UCSD-AML1 (cell line): ENCODE measurements around the gene PLXND1.

ENCODE experiments used
- DNase-seq: peaks from one replicate; lab custom pipeline; 2025; ENCODE audit not compliant: unreplicated experiment; lab: John Stamatoyannopoulos, UW

Gene PLXND1

DNA sequence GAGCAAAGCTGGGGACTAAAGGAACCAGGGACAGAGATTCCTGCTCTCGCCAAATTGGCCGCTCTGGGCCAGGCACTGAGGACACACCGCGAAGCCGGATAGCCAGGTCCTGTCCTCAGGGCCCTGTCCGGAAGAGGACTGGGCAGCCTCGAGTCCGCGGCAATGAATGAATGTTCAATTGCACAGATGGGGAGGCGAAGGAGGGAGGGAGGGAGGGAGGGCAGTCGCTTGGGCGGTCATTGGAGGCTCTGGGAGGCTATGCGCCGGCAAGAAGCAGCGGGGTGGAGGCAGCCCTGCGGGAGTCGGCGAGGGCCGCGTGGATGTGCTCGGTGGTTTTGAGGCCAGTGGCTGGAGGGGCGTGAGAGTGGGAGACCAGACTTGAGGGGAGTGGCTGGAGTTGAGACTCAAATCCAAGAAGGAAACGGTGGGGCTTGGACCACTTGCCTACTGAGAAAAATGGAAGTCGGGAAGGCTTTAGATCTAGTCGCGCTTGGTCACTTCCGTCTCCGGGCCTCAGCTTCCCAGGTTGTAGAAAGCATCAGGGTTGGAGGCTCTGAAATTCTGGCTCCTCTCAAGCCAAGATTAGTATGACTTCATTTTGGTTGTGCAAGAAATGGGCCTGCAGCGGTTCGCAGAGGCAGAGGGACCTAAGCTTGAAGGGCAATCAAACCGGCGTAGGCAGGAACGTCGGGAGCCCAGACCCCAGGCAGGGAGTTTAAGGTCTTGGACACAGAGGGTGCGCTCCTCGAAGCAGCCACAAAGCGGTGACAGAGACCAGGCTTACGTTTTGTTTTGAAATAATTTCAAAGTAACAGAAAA is 21.1 kb upstream of the PLXND1 start:
- DNase-seq: peak; percentile 82

GRCh38 chr3:129626744-129627349 is 20.4 kb upstream of the PLXND1 start:
- peak; percentile 88 for DNase-seq

DNA sequence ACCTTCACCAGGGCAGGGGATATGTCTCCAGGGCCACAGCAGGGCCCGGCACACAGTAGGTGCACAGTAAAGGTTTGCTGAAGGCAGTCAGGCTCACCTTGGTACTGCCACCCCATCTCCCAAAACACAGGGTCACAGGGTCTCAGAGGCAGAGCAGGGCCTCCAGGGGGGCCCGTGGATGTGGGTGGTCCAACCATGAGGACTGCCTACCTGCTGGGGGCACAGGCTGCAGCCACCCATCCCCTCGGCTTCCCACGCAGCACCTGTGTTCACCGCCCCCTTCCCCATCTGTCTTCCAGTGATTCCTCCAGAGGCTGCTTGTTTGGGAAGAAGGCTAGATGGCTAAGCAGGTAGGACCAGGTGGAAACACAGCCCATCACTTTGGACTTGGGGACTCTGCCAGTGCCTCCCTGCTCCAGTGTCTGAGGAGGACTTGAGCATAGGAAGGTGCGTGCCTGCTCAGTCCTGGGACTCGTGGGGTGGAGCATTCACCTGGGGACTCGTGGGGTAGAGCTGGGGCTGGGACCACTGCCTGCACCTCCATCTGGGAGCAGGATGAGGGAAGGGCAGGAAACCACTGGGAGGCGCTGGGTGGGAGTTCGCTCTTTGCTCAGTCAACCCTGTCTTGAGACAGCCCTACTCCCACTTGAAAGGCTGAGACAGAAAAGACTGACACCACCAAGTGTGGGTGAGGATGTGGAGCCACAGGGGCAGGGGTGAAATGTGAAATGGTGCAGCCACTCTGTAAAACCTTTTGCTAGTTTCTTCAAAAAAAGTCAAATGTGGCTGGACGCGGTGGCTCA is 18.8 kb upstream of the PLXND1 start:
- DNase-seq: no peak

DNA sequence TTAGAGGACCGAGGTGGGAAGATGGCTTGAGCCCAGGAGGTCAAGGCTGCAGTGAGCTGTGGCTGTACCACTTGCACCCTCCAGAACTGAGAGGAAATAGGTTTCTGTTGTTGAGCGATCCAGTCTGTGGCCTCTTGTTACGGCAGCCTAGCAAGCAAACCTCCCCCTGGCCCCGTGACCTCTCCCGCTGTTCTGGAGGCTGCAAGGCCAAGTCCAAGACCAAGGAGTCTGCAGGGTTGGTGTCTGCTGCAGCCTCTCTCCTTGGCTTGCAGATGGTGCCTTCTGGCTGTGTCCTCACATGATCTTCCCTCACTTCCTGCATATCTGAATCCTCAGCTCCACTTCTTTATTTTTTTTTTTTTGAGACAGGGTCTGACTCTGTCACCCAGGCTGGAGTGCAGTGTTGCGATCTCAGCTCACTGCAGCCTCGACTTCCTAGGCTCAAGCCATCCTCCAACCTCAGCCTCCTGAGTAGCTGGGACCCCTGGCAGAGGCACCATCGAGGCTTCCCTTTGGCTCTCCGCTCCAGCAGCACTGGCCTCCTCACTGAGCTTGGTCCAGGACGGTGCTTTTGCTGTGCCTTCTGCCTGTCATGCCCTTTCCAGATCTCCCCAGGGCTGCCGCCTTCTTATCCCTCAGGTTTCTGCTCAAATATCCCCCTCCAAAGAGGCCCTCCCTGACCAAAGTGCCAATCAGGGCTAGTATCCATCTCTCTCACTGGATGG is 18.0 kb upstream of the PLXND1 start:
- peak; percentile 36 for DNase-seq

GRCh38 chr3:129623447-129624118 is 17.1 kb upstream of the PLXND1 start:
- DNase-seq: no peak

DNA sequence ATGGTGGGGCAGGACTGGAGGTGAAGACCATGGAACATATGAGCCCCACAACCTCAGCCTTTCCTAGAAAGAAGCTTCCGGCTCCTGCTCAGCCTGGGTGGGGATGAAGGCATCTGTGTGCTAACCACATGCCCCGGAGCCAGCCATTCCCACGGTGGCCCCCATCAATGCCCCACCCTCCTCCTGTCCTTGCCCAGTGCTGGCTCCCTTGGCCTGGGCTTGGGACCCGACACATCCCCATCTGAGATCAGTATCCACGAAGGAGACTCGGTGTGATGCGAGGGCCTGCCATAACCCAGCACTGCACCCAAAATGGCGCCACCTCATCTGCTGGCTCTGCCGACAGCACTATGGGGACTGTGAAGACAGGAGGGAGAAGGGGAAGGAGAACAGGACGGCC is 16.5 kb upstream of the PLXND1 start:
- no peak for DNase-seq

DNA sequence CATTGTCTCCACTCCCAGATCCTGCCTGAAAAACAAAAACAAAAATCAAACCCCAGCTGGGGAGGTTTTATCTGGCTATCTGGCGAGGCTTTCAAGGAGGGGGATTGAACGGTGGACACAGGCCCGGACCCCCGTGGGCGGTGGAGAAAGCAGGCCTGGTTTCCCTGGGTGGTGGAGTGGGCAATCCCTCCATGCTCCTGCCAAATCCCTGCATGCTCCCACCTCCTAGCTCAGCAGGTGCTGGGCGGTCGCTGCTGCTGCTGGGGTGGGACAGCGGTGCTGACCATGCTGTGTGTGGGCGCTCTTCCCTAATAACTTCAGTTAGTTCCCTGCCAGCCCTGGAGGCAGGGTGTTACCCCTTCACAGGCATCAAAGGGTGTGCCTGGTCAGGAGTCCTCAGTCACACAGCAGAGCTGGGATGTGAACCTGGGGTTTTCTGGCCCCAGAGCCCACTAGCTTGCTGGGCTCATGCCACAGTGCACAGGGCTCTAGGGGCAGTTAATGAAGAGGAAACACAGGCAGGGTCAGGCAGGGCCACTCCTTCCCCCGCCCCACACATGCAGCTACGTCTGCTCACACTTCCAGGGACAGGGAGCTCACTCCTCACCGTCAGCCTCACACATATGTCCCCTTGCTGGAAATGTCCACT is 15.9 kb upstream of the PLXND1 start:
- no peak for DNase-seq

DNA sequence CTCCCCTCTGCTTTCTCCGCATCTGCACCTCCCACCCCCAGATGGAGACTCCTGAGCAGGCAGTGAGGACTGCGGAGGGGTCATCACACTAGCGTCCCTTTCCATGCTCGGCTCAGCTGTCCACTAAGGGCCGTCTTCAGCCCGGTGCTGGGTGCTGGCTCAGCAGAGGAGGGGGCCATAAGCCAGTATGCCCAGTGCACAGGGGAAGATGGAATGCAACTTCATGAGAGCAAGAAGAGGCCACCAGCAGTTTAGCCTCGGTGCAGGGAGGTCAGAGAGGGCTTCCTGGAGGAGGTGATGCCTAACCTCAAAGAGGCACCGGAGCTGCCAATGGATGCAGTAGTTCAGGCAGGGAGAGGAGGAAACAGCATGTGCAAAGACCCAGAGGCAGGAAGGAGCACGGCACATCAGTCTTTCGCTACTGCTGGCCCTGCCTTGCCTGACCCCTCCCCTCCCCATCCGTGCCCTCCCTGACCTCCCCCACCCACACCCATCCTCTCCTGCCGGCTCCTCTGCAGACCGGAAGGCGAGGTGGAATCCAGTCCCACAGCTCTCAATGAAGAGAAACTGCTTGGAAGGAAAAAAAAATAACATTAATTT is 15.2 kb upstream of the PLXND1 start:
- DNase-seq: peak; percentile 35

GRCh38 chr3:129620828-129621559 is 14.5 kb upstream of the PLXND1 start:
- no peak for DNase-seq

DNA sequence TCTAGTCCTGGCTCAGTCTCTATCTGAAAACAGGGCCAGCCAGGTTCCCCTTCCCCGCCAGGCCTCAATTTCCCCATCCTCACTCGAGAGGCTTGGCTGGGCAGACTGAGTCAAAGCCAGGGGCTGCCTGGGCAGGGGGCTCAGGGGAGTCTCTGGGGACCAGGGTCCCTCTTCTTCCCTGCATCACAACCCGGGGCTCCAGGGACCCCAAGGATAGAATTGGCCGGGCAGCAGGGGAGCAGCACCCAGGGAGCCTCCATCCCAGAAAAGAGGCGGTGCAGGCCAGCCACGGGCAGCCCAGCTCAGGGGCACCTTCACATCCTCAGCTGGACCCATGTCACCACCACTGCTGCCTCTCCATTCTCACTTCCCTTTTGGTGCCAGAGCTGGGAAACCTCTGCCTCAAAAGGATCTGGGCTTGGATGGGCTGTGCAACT is 13.3 kb upstream of the PLXND1 start:
- DNase-seq: no peak

DNA sequence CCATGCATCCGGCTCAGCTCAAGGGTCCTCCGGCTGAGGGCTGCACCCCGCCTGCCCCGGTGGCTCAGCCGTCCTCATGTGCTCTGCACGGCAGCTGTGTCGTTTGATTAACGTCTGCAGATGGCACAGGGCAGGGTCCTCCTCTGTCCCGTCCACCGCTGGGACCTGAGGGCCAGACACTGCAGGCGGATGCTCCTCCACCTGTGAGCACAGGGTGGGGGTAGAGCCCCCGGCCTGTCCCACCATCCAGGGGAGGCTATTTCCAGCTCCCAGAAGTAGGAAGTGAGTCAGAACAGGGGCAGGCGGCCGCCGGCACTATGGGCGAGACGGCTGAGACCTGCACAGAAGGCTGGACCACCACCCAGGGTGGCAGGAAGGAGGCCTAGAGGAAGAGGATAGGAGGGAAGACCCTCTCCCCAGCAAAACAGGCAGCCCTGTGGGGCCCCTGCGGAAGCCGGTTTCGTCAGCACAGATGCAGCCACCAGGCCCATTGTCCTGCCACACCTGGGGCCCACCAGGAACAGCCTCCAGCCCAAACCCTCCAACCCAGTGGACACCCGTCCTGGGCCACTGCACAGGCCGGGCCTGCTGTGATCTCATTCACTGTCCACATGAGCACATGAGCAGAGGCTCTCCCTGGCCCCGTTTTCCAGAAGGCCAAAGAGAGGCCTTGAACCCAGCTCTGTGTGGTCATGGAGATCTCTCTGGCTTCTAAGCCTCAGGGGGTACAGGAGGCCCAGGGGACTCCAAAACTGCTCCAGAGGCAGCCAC is 12.6 kb upstream of the PLXND1 start:
- no peak for DNase-seq

DNA sequence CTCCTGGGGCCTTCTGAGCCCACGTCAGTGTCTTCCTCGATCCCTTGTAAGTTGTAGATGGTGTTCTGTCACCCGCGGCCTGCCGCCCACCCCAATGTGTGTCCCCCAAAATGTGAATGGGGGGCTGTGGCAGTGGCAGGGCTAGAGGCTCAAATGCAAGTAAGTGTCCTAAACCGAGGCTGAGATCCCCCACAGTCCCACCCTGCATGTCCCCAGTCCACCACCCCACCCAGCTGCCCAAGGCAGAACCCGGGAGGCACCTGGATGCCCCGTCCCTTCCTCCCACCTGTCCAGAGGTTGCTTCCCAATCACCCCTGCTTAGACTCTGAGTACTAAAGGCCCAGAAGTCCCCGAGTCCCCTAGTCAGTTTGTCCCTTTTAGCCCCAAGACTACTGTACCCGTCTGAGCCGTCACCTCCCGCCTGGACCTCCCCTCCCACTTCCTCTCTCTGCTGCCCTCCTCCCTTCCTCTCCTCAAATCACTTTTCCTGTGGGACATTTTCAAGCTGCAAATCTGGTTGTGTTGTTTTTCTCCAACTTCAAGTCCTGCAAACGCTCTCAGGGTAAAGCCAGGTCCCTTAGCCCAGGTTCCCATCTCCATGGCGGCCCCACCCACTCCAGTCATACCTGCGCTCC is 11.8 kb upstream of the PLXND1 start:
- peak; percentile 45 for DNase-seq

DNA sequence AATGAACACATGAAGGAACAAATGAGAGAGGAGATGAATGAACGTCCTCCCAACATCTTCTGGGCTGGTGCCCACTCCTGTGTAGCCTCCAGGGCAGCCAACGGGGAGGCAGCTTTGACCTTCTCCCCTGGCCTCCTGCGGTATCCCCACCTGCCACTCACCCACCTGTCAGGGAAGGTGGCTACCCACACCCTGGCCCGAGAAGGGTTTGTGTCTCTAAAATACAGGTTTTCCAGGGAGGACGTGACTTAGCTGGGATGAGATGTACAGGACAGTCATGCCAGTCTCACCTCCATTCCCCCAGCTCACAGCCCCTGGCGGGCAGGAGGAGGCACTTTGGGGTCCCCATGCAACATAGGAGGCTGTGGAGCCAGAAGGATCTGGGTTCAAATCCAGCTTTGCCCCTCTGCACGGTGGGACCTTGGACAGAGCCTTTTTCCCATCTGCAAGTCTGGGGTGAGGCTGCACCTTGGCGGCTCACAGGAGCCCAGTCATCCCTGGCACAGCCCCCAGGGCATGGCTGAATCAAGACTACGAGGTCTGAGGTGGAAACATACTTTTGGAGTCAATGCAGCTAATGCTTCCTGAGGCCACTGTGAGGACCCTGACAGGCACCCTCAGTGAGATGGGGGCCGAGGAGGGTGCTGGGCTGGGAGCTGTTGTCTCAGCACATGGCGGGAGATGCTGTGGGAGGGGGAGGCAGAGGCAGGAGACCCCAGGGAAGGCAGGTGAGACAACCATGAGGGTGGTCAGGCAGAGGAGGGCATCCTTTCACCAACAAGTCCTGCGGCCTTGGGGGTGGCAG is 11.1 kb upstream of the PLXND1 start:
- DNase-seq: no peak

DNA sequence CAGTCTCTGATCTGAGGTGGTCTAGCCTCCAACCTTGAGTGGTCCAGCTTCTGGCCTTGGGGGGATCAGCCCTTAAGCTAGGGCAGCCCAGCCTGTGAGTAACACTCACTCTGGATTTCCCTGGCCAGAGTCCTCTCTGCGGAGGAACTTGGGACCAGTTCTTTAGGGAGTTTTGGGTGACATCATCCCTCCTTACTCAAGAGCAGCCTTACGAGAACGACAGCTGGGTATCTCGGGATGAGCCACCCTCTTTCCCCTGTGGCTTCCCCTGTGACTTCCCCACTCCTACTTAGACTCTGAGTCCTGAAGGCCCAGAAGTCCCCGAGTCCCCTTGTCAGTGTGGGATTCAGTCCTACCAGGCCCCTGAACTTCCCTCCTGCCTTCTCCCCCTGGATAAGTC is 10.2 kb upstream of the PLXND1 start:
- DNase-seq: no peak

GRCh38 chr3:129616291-129616690 is 9.8 kb upstream of the PLXND1 start:
- no peak for DNase-seq

DNA sequence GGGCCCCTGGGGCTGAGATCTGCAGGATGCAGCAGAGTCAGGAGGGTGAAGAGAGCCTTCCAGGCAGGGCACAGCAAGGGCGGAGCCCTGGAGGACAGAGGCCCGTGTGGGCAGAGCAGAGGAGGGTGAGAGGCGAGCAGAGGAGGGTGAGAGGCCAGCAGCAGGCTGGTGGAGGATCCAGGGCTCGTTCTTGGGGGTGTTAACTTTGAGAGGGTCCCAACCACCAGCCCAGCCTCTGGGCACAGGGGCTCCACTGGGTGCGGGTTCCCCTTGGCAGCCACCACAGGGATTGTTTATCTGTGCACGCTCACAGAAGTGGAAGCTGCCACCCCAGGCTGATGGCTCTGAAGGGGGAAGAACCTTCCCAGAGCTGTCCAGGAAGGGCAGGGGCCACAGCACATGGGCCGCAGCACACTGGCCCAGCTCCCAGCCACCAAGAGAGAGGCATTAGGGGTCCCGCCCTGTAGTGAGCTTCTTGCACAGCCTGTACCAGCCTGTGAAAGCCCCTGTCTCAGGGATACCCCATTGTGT is 9.3 kb upstream of the PLXND1 start:
- DNase-seq: no peak

- peak; percentile 55 for DNase-seq
Measured at GRCh38 chr3:129614927-129615363, 8.5 kb upstream of the PLXND1 start.
